SU-DHL-6 (cell line): Measurements from ENCODE around the gene ST14.

Source experiments
- CTCF ChIP-seq: fragments of 200-600 bp; sonication (generic); IDR thresholded peaks from one replicate; pipeline ENCODE4 v1.5.1; 2017; ENCODE audit warnings: antibody characterized with exemption, mild to moderate bottlenecking, low read length, moderate library complexity; ENCODE audit not compliant: insufficient read depth, poor library complexity, severe bottlenecking
- EZH2phosphoT487 ChIP-seq: fragments of 200-600 bp; sonication (generic), shearing (Covaris generic); conservative IDR thresholded peaks from 2 replicates; pipeline ENCODE4 v1.6.1; 2018; ENCODE audit warnings: mild to moderate bottlenecking, antibody characterized with exemption, low read length, moderate library complexity, mixed read lengths

DNA sequence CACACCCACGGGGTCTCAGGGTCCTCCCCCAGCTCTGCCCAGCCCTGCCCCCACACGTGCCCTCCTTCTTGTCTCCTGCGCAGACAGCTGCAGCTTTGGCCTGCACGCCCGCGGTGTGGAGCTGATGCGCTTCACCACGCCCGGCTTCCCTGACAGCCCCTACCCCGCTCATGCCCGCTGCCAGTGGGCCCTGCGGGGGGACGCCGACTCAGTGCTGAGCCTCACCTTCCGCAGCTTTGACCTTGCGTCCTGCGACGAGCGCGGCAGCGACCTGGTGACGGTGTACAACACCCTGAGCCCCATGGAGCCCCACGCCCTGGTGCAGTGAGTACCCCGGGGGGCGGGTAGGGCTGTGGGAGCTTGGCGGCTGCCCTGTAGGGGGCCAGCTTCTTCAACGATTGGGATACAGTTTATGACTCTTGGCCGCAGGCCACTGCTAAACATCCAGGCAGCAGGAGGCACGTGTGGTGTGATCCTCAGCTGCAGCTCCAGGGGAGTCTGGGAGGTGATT is 30.8 kb downstream of the ST14 start:
- TF ChIP-seq CTCF (no peak), EZH2phosphoT487 (no peak)
